IPS DF 19.7 (cell line): Measurements from ENCODE around the gene SH2D7.

Source experiments
- DNase-seq: peaks from one replicate; pipeline ENCODE4 v3.0.0-alpha.2; 2013; ENCODE audit warnings: low read depth, low spot score

The SH2D7 gene

GRCh38 chr15:78092261-78093041, at the start of gene SH2D7:
SH2D7 (plus strand) TSS chr15:78092561; CDS start chr15:78092585, 24 bp downstream.
- DNase-seq, result no peak

DNA sequence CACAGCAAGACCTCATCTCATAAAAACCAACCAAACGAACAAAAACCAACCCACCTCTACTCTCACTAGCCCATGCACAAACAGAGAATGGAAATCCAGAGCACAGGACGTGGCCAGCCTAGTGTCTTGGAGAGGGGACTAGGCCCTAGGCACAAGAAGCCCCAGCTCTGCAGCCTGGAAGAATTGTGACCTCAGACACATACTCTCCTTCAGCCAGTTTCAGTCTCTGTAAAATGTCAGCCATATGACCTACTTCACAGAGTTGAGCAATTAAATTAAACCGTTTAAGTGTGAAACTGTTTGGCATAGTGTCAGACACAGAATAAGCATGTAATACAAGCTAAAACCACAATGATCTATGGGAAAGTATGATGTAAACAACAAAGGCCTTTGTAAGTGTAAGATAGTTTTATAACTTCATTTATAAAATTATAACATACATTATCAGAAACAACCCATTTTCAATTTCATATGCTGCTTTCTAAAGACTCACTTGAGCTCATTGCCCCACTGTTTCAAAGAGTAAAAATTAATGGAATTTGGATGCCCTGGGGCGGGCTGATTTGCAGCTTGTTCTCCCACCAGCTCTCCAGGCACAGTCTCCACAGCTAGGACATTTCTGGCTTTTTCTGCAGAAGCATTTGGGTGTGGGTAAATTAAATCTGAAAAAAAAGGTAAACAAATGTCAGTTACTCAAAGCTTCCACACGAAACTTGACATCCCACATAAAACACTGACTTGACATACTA, 47.8 kb upstream of the SH2D7 start:
- no peak for DNase-seq

- DNase-seq, result no peak
Observed at GRCh38 chr15:78045189-78045588, 47.2 kb upstream of the SH2D7 start.

GRCh38 chr15:78046796-78047341, 45.5 kb upstream of the SH2D7 start:
- DNase-seq, result no peak

- DNase-seq, result no peak
Observed at GRCh38 chr15:78047761-78048627, 44.4 kb upstream of the SH2D7 start.

DNA sequence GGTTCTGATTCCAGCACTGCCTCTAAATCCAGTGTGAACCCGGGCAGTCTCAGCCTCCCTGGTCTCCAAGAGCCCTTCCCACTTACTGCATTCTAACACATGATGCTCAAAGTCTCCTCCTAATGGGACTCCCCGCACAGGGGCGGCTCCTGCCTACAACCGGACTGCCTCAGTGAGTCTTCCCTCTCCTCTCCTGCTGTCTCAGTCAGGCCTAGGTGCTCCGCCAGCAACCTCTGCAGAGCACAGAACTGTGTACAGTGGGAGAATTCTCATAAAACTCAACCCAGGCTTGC, 43.8 kb upstream of the SH2D7 start:
- no peak for DNase-seq

DNA sequence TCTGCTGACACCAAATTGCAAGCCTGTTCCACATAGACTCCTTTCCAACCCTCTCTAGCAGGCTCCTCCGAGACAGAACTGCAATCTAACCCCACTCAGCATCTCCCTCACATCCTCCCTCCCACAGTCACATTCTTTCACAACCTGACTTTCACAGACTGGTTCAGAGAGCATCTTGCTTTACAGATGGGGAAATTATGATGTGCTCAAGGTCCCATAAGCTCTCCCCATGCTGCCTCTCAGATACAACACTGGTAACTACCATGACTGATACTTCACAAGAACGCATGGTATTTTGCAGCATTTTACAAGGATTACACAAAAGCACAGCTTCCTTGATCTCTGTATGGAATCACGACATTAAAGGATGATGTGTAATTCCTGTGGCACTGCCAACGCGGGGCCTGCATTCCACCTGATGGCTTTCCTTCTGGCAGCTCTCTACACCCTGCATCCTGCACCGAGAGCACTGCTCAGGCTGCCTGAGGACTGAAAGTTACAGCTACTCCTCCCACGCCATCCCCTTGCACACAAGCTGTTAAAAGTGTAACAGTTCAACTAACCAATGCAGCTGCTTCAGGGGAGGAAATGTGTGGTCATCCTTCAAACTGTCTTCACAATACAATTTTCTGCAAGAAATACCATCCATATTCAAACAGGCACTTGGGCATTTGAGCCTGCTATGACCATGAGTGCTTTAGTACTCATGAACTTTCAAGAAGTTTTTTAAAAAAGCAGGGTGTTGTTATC, 42.5 kb upstream of the SH2D7 start:
- DNase-seq, result no peak

- no peak for DNase-seq
Observed at GRCh38 chr15:78050441-78050809, 41.9 kb upstream of the SH2D7 start.

GRCh38 chr15:78050826-78051225, 41.5 kb upstream of the SH2D7 start:
- no peak for DNase-seq

GRCh38 chr15:78051596-78051995, 40.8 kb upstream of the SH2D7 start:
- DNase-seq, result no peak

DNA sequence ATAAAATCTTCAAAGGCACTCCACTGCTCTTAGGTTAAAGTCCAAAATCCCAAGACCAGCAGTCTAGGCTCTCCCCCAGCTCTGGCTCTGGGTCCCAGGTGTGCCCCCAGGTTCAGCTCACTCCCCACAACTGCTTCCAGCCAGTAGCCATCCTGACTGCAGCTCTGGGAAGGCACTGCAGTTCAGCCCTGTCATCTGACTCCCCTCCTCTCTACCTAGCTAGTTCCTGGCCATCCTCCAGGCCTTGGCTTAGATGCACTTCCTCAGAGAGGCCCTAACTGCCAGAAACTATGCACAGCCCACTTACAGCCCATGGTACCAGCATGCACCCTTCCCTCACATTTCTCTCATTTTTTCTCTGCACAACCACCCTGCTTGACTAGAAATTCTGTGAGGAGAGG, 40.4 kb upstream of the SH2D7 start:
- DNase-seq, result no peak

- no peak for DNase-seq
Observed at GRCh38 chr15:78052545-78052944, 39.8 kb upstream of the SH2D7 start.

- no peak for DNase-seq
Observed at GRCh38 chr15:78054518-78054917, 37.8 kb upstream of the SH2D7 start.

DNA sequence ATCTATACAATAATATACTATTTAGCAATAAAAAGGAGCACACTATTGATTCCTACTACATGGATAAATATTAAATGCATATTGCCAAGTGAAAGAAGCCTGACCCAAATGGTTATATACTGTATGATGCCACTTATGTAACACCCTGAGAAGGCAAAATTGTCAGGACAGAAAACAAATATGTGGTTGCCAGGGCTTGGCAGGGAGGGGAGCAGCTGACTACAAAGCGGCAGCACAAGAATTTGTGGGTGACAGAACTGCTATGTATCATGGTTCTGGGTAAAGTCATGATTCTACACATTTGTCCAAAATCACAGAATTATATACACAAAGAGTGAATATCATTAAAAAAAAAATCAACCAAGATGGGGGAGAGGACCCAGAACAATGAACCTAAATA, 37.4 kb upstream of the SH2D7 start:
- no peak for DNase-seq

- no peak for DNase-seq
Observed at GRCh38 chr15:78055919-78056713, 36.2 kb upstream of the SH2D7 start.

- DNase-seq, result no peak
Observed at GRCh38 chr15:78056714-78057269, 35.6 kb upstream of the SH2D7 start.

GRCh38 chr15:78057803-78058202, 34.6 kb upstream of the SH2D7 start:
- no peak for DNase-seq

- no peak for DNase-seq
Observed at GRCh38 chr15:78058401-78058935, 33.9 kb upstream of the SH2D7 start.

GRCh38 chr15:78059110-78059839, 33.1 kb upstream of the SH2D7 start:
- no peak for DNase-seq
